Measurements from ENCODE around the gene CES5A. TPM values are rescaled to one million over a fixed set of nuclear protein-coding genes. Genes with fewer than 3 reads are reported as not detected.

Gene CES5A
- total and polyA plus RNA-seq, 7 experiments from 2014 or later: not detected

DNA sequence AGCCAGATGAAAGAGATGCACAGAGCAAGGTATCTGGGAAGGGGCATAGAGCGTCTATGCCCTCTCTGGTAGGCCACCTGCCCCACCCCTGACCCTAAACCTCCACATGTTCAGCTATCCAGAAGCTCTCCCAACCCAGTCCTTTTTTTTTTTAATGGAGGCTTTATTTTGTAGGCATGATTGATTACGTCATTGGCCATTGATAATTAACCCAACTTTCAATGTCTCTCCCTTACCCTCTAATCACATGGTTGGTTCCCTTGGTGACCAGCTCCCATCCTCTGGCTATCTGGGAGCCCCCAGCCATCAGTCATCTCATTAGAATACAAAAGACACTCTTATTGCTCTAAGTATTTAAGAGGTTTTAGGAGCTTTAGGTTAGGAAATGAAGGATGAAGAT, 14.3 kb upstream of the CES5A start:
- H3K4me3 Mint-ChIP-seq: no peak overlapping the region
- no peaks in the 10 kb centered on the region for H3K27me3 ChIP-seq (ENCODE audit: control insufficient read depth in 2 of 2, insufficient read depth in 2 of 2, low read length in 2 of 2)
- DNase-seq: no peak
- no peak overlapping the region for H3K4me3 ChIP-seq (ENCODE audit: low read length)
- H3K27ac ChIP-seq (ENCODE audit: low read depth, low read length): no peak overlapping the region
- no peak overlapping the region for H3K27ac Mint-ChIP-seq
- no peaks in the 10 kb centered on the region for H3K4me1 ChIP-seq (ENCODE audit: control insufficient read depth in 2 of 2, insufficient read depth in 2 of 2, low read length in 2 of 2)
- H3K4me1 Mint-ChIP-seq: no peaks in the 10 kb centered on the region
- intact Hi-C loops (cut with micrococcal nuclease): no loop called here
- H3K36me3 ChIP-seq (ENCODE audit: control insufficient read depth in 2 of 3, insufficient read depth in 3 of 3, low read length in 3 of 3): no peaks in the 10 kb centered on the region
- H3K27me3 Mint-ChIP-seq: peaks cover 0 to 23% (median 12%) of the 10 kb centered on the region in 5 donors
- peaks cover 0 to 6% (median 0%) of the 10 kb centered on the region in 5 donors for H3K36me3 Mint-ChIP-seq
- peaks cover 13 to 43% (median 27%) of the 10 kb centered on the region in 11 donors for H3K9me3 Mint-ChIP-seq
- peaks cover 0 to 4% (median 0%) of the 10 kb centered on the region in 3 experiments for H3K9me3 ChIP-seq (ENCODE audit: control insufficient read depth in 2 of 3, low read length in 3 of 3)
- ATAC-seq: no peak
- ChIA-PET CTCF (no interaction called here), POLR2A (no interaction called here)

DNA sequence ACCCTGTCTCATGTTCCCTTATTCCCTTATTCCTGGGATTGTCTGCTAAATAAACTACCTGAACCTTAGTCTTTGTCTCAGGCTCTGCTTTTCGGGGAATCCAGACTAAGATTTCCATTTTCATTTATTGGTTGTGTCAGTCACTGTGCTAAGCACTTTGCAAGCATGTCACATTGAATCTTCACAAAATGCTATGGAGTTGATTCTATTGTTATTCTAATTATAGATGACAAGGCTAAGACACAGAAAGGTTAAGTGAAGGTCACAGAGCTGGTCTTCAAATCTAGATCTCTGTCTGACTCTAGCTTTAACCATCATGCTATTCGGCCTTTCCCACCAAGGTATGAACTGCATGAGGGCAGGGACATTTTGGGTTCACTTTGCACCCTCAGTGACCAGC, 13.4 kb upstream of the CES5A start:
- ChIA-PET POLR2A (no interaction called here), CTCF (no interaction called here)
- DNase-seq (no peak), ATAC-seq (no peak)
- no peaks in the 10 kb centered on the region for H3K4me1 ChIP-seq (ENCODE audit: control insufficient read depth in 2 of 2, insufficient read depth in 2 of 2, low read length in 2 of 2)
- Mint-ChIP-seq H3K4me1 (no peaks in the 10 kb centered on the region), H3K9me3 (peaks cover 13 to 38% (median 24%) of the 10 kb centered on the region in 11 donors), H3K36me3 (peaks cover 0 to 6% (median 0%) of the 10 kb centered on the region in 5 donors), H3K4me3 (no peak overlapping the region), H3K27me3 (peaks cover 0 to 26% (median 12%) of the 10 kb centered on the region in 5 donors), H3K27ac (no peak overlapping the region)
- H3K27ac ChIP-seq (ENCODE audit: low read depth, low read length): no peak overlapping the region
- H3K36me3 ChIP-seq (ENCODE audit: control insufficient read depth in 2 of 3, insufficient read depth in 3 of 3, low read length in 3 of 3): no peaks in the 10 kb centered on the region
- H3K4me3 ChIP-seq (ENCODE audit: low read length): no peak overlapping the region
- intact Hi-C loops (cut with micrococcal nuclease): no loop called here
- H3K27me3 ChIP-seq (ENCODE audit: control insufficient read depth in 2 of 2, insufficient read depth in 2 of 2, low read length in 2 of 2): no peaks in the 10 kb centered on the region
- H3K9me3 ChIP-seq (ENCODE audit: control insufficient read depth in 2 of 3, low read length in 3 of 3): peaks cover 0 to 4% (median 0%) of the 10 kb centered on the region in 3 experiments

DNA sequence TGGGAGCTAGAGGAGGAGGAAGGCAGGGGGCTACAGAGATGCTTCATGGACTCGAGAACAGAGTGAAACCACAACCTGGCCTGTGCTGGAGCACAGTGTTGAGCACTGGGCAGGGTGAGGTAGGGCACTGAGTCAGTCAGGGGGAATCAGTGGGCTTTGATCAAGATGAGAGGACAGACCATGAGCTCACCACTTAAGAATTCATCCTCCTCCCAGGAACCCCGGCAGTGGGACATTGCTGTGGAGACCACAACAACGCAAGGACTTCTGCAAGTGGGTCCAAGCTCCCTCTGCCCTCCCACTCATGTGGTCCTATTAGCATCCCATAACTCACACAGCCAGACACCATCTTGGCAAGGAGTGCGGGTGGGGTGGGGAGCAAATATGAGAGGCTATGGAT, 1.7 kb upstream of the CES5A start:
- Mint-ChIP-seq H3K9me3 (peaks cover 0 to 5% (median 0%) of the 10 kb centered on the region in 11 donors), H3K27me3 (peaks cover 0 to 26% (median 7%) of the 10 kb centered on the region in 5 donors), H3K27ac (no peak overlapping the region), H3K4me1 (no peaks in the 10 kb centered on the region), H3K36me3 (no peaks in the 10 kb centered on the region), H3K4me3 (no peak overlapping the region)
- POLR2A ChIA-PET: no interaction called here
- H3K4me1 ChIP-seq (ENCODE audit: control insufficient read depth in 2 of 2, insufficient read depth in 2 of 2, low read length in 2 of 2): no peaks in the 10 kb centered on the region
- intact Hi-C loops (cut with micrococcal nuclease): no loop called here
- no peak overlapping the region for H3K4me3 ChIP-seq (ENCODE audit: low read length)
- ATAC-seq: no peak
- H3K27me3 ChIP-seq (ENCODE audit: control insufficient read depth in 2 of 2, insufficient read depth in 2 of 2, low read length in 2 of 2): no peaks in the 10 kb centered on the region
- H3K36me3 ChIP-seq (ENCODE audit: control insufficient read depth in 2 of 3, insufficient read depth in 3 of 3, low read length in 3 of 3): no peaks in the 10 kb centered on the region
- CTCF ChIA-PET: no interaction called here
- DNase-seq: no peak
- no peaks in the 10 kb centered on the region for H3K9me3 ChIP-seq (ENCODE audit: control insufficient read depth in 2 of 3, low read length in 3 of 3)
- no peak overlapping the region for H3K27ac ChIP-seq (ENCODE audit: low read depth, low read length)

DNA sequence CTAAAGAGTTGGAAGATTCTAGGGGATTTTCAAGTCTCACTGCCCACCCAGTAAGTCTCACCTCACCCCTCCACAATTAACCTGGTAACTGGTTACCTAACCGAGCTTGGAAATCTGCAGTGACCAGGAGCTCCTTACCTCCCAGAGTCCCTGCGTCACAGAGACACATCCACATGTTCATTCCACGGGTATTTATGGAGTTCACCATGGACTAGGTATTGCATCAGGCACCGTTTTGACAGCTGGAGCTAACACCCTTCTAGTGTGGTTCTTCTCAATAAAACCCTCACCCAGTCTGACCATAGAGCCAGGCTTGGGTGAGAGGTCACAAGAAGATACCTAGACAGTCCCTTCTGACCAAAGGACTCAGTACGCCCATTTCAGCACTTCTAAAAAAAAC, 2.1 kb downstream of the CES5A start:
- no peaks in the 10 kb centered on the region for H3K27me3 ChIP-seq (ENCODE audit: control insufficient read depth in 2 of 2, insufficient read depth in 2 of 2, low read length in 2 of 2)
- no peak overlapping the region for H3K4me3 Mint-ChIP-seq
- H3K9me3 Mint-ChIP-seq: peaks cover 0 to 1% (median 0%) of the 10 kb centered on the region in 11 donors
- intact Hi-C loops (cut with micrococcal nuclease): no loop called here
- no peak overlapping the region for H3K27ac Mint-ChIP-seq
- no peak overlapping the region for H3K27ac ChIP-seq (ENCODE audit: low read depth, low read length)
- DNase-seq (no peak), ATAC-seq (no peak)
- H3K27me3 Mint-ChIP-seq: peaks cover 0 to 29% (median 12%) of the 10 kb centered on the region in 5 donors
- H3K4me1 Mint-ChIP-seq: no peaks in the 10 kb centered on the region
- H3K36me3 Mint-ChIP-seq: no peaks in the 10 kb centered on the region
- POLR2A ChIA-PET: no interaction called here
- CTCF ChIA-PET: no interaction called here
- no peaks in the 10 kb centered on the region for H3K4me1 ChIP-seq (ENCODE audit: control insufficient read depth in 2 of 2, insufficient read depth in 2 of 2, low read length in 2 of 2)
- no peak overlapping the region for H3K4me3 ChIP-seq (ENCODE audit: low read length)
- no peaks in the 10 kb centered on the region for H3K9me3 ChIP-seq (ENCODE audit: control insufficient read depth in 2 of 3, low read length in 3 of 3)
- no peaks in the 10 kb centered on the region for H3K36me3 ChIP-seq (ENCODE audit: control insufficient read depth in 2 of 3, insufficient read depth in 3 of 3, low read length in 3 of 3)

DNA sequence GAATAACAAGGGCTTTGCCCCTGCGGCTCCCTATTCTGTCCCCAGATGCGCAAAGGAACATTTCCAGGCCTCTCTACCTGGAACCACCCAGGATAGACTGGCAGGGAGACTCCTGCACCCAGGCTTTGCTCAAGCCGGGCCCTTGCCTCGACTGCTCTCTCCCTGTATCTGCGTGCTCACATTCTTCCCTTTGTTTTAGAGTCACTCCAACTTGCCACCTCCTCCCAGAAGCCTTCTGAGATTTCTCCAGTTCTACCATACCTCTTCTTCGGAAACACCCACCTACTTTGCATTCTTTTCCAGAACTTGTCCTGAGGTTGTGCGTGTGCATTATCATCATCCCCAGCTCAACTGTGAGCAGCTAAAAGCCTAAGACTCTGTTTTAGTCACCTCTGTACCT, 3.0 kb downstream of the CES5A start:
- no peak overlapping the region for H3K27ac Mint-ChIP-seq
- Histone ChIP-seq H3K27me3 (ENCODE audit: control insufficient read depth in 2 of 2, insufficient read depth in 2 of 2, low read length in 2 of 2) (no peaks in the 10 kb centered on the region), H3K9me3 (ENCODE audit: control insufficient read depth in 2 of 3, low read length in 3 of 3) (no peaks in the 10 kb centered on the region), H3K36me3 (ENCODE audit: control insufficient read depth in 2 of 3, insufficient read depth in 3 of 3, low read length in 3 of 3) (no peaks in the 10 kb centered on the region), H3K27ac (ENCODE audit: low read depth, low read length) (no peak overlapping the region), H3K4me3 (ENCODE audit: low read length) (no peak overlapping the region), H3K4me1 (ENCODE audit: control insufficient read depth in 2 of 2, insufficient read depth in 2 of 2, low read length in 2 of 2) (no peaks in the 10 kb centered on the region)
- POLR2A ChIA-PET: no interaction called here
- H3K27me3 Mint-ChIP-seq: peaks cover 0 to 30% (median 15%) of the 10 kb centered on the region in 5 donors
- H3K36me3 Mint-ChIP-seq: no peaks in the 10 kb centered on the region
- ATAC-seq: no peak
- peaks cover 0 to 1% (median 0%) of the 10 kb centered on the region in 11 donors for H3K9me3 Mint-ChIP-seq
- no peak overlapping the region for H3K4me3 Mint-ChIP-seq
- no peak for DNase-seq
- CTCF ChIA-PET: no interaction called here
- H3K4me1 Mint-ChIP-seq: no peaks in the 10 kb centered on the region
- intact Hi-C loops (cut with micrococcal nuclease): no loop called here

DNA sequence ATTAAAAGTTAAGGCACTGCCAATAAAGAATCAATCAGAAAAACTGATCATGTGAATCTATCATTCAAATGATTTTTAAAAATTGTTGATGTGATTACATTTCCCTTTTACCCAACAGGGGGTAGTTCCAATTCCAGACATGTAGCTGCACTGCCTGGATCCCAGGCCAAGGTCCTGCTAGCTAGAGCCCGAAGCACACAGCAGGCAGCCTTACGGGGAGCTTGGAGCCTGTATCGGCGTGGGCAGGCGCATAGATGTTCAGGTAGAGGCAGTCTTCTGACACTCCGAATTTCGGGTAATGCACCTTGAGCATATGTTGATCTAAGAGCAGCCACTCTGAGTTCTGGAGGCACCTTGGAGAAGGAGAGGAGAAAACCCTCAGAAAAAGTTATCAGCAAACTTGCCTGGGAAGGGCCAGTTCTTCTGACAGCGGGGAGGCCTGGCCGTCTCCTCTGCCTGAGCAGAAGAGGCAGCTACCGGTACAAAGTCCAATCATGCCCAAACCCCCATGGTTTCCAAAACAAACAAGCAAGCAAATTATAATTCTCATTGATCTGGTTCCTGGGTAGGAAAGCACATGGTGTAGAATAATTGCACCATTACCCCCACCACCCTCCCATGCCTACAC, 3.6 kb downstream of the CES5A start:
- Mint-ChIP-seq H3K4me3 (no peak overlapping the region), H3K4me1 (no peaks in the 10 kb centered on the region), H3K36me3 (no peaks in the 10 kb centered on the region), H3K27me3 (peaks cover 0 to 30% (median 15%) of the 10 kb centered on the region in 5 donors), H3K27ac (no peak overlapping the region), H3K9me3 (peaks cover 0 to 1% (median 0%) of the 10 kb centered on the region in 11 donors)
- ATAC-seq (no peak), DNase-seq (no peak)
- Histone ChIP-seq H3K36me3 (ENCODE audit: control insufficient read depth in 2 of 3, insufficient read depth in 3 of 3, low read length in 3 of 3) (no peaks in the 10 kb centered on the region), H3K4me3 (ENCODE audit: low read length) (no peak overlapping the region), H3K9me3 (ENCODE audit: control insufficient read depth in 2 of 3, low read length in 3 of 3) (no peaks in the 10 kb centered on the region), H3K27me3 (ENCODE audit: control insufficient read depth in 2 of 2, insufficient read depth in 2 of 2, low read length in 2 of 2) (no peaks in the 10 kb centered on the region), H3K4me1 (ENCODE audit: control insufficient read depth in 2 of 2, insufficient read depth in 2 of 2, low read length in 2 of 2) (no peaks in the 10 kb centered on the region), H3K27ac (ENCODE audit: low read depth, low read length) (no peak overlapping the region)
- intact Hi-C loops (cut with micrococcal nuclease): no loop called here
- ChIA-PET CTCF (no interaction called here), POLR2A (no interaction called here)

DNA sequence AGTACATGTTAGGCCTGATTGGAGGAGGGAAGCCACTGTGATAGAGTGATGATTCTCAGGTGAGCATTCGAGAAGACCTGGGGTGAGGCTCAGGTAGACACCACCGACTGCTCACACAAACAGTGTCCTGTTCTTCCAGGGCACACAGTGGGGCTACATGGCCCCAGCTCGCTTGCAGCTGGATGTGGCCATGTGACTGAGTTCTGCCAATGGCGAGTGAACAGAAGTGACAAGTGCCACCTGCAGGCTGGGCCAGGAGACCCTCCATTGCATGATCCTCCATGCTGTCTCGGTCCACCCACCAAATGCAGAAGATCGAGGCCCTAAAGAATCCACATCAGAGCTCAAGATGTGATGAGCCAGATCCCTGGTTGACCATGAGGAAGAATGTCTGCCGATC, 6.2 kb downstream of the CES5A start:
- Mint-ChIP-seq H3K27me3 (peaks cover 0 to 20% (median 16%) of the 10 kb centered on the region in 5 donors), H3K36me3 (no peaks in the 10 kb centered on the region), H3K27ac (peak overlapping the region in 1 of 9 donors; percentile 23), H3K9me3 (peaks cover 0 to 1% (median 0%) of the 10 kb centered on the region in 11 donors), H3K4me1 (no peaks in the 10 kb centered on the region), H3K4me3 (no peak overlapping the region)
- ChIA-PET POLR2A (no interaction called here), CTCF (no interaction called here)
- Histone ChIP-seq H3K4me3 (ENCODE audit: low read length) (no peak overlapping the region), H3K9me3 (ENCODE audit: control insufficient read depth in 2 of 3, low read length in 3 of 3) (no peaks in the 10 kb centered on the region), H3K4me1 (ENCODE audit: control insufficient read depth in 2 of 2, insufficient read depth in 2 of 2, low read length in 2 of 2) (no peaks in the 10 kb centered on the region), H3K27ac (ENCODE audit: low read depth, low read length) (no peak overlapping the region), H3K36me3 (ENCODE audit: control insufficient read depth in 2 of 3, insufficient read depth in 3 of 3, low read length in 3 of 3) (no peaks in the 10 kb centered on the region), H3K27me3 (ENCODE audit: control insufficient read depth in 2 of 2, insufficient read depth in 2 of 2, low read length in 2 of 2) (no peaks in the 10 kb centered on the region)
- ATAC-seq: no peak
- no peak for DNase-seq
- intact Hi-C loops (cut with micrococcal nuclease): no loop called here

Data from naive thymus-derived CD4-positive, alpha-beta T cell (primary cell).